Lower leg skin (tissue), 3 donors: Measurements from ENCODE around the gene DENND4C.

Experiments used
- POLR2A ChIP-seq, 2 donors: fragments of 450-650 bp; IDR thresholded peaks; one replicate each; pipeline ENCODE4 v1.6.1; 2016 to 2017; ENCODE audit warnings: antibody characterized with exemption in 2 of 2, mild to moderate bottlenecking in 1 of 2, moderate library complexity in 1 of 2
- TF ChIP-seq, protein P1 (sequence below), 3 donors: fragments of 450-650 bp; IDR thresholded peaks; one replicate each; pipeline ENCODE4 v1.5.1; 2016; ENCODE audit warnings: antibody characterized with exemption in 3 of 3, mild to moderate bottlenecking in 3 of 3, moderate library complexity in 2 of 3

DNA sequence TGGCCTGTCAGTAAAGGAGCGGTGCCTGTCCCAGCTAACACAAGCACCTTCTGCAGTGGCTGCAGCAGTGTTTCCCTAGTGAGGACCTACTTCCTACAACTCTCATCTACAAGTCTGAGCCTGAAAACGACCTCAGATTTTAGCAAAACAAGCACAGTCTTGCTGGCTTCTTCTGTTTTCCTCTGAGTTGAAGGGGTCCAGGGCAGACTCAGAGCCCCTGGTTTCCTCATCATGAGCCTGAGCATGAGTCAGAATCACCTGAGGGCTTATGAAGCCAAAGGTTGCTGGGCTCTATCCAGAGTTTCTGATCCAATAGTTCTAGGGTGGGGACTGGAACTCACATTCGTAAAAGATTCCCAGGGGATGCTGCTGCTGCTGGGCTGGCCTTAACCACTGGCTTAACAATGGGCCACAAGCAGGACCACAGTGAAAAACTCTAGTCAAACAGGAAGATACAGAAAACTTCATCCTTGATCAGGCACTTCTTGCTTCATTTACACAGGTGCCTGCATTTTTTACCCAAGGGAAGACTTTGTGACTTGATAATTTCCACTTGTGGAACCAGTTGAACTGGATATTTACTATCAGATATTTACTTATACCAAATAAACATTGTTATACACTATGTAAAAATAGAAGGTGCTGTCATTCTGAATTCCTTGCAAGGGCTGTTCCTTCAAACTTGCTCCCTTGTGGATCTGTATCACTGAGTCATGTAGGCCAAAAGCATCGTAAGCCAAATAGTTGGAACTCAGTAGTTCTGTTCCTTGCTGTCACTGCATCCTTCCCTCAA is 174.0 kb downstream of the DENND4C start:
- no peak for TF ChIP-seq POLR2A (IDR thresholded peaks at IDR 0.05)
- TF ChIP-seq, protein P1, sequence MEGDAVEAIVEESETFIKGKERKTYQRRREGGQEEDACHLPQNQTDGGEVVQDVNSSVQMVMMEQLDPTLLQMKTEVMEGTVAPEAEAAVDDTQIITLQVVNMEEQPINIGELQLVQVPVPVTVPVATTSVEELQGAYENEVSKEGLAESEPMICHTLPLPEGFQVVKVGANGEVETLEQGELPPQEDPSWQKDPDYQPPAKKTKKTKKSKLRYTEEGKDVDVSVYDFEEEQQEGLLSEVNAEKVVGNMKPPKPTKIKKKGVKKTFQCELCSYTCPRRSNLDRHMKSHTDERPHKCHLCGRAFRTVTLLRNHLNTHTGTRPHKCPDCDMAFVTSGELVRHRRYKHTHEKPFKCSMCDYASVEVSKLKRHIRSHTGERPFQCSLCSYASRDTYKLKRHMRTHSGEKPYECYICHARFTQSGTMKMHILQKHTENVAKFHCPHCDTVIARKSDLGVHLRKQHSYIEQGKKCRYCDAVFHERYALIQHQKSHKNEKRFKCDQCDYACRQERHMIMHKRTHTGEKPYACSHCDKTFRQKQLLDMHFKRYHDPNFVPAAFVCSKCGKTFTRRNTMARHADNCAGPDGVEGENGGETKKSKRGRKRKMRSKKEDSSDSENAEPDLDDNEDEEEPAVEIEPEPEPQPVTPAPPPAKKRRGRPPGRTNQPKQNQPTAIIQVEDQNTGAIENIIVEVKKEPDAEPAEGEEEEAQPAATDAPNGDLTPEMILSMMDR (IDR thresholded peaks at IDR 0.05), result no peak
